Measurements from ENCODE around the gene CFAP46. TPM values are rescaled to one million over a fixed set of nuclear protein-coding genes. Genes with fewer than 3 reads are reported as not detected.

CFAP46 gene
- polyA plus RNA-seq, 6 donors from 2014 or later: 0.05 TPM; not detected in 5

GRCh38 chr10:132766291-132766690, 176.1 kb downstream of the CFAP46 start:
- Mint-ChIP-seq H3K4me3 (peak overlapping the region in 1 of 8 donors; percentile 66), H3K9me3 (peaks cover 0 to 3% (median 0%) of the 10 kb centered on the region in 7 donors), H3K4me1 (peaks cover 0 to 10% (median 5%) of the 10 kb centered on the region in 3 donors), H3K27ac (no peak overlapping the region), H3K36me3 (peaks cover 0 to 34% of the 10 kb centered on the region in 2 donors), H3K27me3 (no peaks in the 10 kb centered on the region)
- DNase-seq (no peak), ATAC-seq (ENCODE audit: low read depth in 2 of 2) (no peak)

- peak overlapping the region in 2 of 6 donors; percentile 11 to 21 for H3K27ac Mint-ChIP-seq
- no peaks in the 10 kb centered on the region for H3K27me3 Mint-ChIP-seq
- H3K4me3 Mint-ChIP-seq: no peak overlapping the region
- peaks cover 0 to 10% (median 5%) of the 10 kb centered on the region in 3 donors for H3K4me1 Mint-ChIP-seq
- peaks cover 0 to 34% of the 10 kb centered on the region in 2 donors for H3K36me3 Mint-ChIP-seq
- DNase-seq (no peak), ATAC-seq (ENCODE audit: low read depth in 2 of 2) (no peak)
- H3K9me3 Mint-ChIP-seq: peaks cover 0 to 3% (median 0%) of the 10 kb centered on the region in 7 donors
Observed at GRCh38 chr10:132765435-132765834, 176.9 kb downstream of the CFAP46 start.

- Mint-ChIP-seq H3K27me3 (no peaks in the 10 kb centered on the region), H3K27ac (no peak overlapping the region), H3K9me3 (peaks cover 0 to 3% (median 0%) of the 10 kb centered on the region in 7 donors), H3K4me3 (no peak overlapping the region), H3K36me3 (peaks cover 0 to 34% of the 10 kb centered on the region in 2 donors), H3K4me1 (peaks cover 0 to 10% (median 5%) of the 10 kb centered on the region in 3 donors)
- DNase-seq (no peak), ATAC-seq (ENCODE audit: low read depth in 2 of 2) (no peak)
Observed at GRCh38 chr10:132764108-132764507, 178.3 kb downstream of the CFAP46 start.

GRCh38 chr10:132763545-132763944, 178.8 kb downstream of the CFAP46 start:
- Mint-ChIP-seq H3K9me3 (peaks cover 0 to 3% (median 0%) of the 10 kb centered on the region in 7 donors), H3K4me3 (no peak overlapping the region), H3K36me3 (peaks cover 0 to 29% of the 10 kb centered on the region in 2 donors), H3K27me3 (no peaks in the 10 kb centered on the region), H3K27ac (no peak overlapping the region), H3K4me1 (peaks cover 0 to 10% (median 5%) of the 10 kb centered on the region in 3 donors)
- ATAC-seq (ENCODE audit: low read depth in 2 of 2) (no peak), DNase-seq (no peak)

- Mint-ChIP-seq H3K27ac (no peak overlapping the region), H3K27me3 (no peaks in the 10 kb centered on the region), H3K4me1 (peaks cover 0 to 10% (median 5%) of the 10 kb centered on the region in 3 donors), H3K36me3 (peaks cover 2 to 27% of the 10 kb centered on the region in 2 donors), H3K4me3 (no peak overlapping the region), H3K9me3 (peaks cover 0 to 4% (median 0%) of the 10 kb centered on the region in 7 donors)
- DNase-seq (no peak), ATAC-seq (ENCODE audit: low read depth in 2 of 2) (no peak)
Observed at GRCh38 chr10:132762267-132762666, 180.1 kb downstream of the CFAP46 start.

GRCh38 chr10:132761395-132762060, 180.8 kb downstream of the CFAP46 start:
- Mint-ChIP-seq H3K36me3 (peaks cover 4 to 25% of the 10 kb centered on the region in 2 donors), H3K27me3 (no peaks in the 10 kb centered on the region), H3K4me3 (no peak overlapping the region), H3K4me1 (peaks cover 0 to 8% (median 3%) of the 10 kb centered on the region in 3 donors), H3K9me3 (peaks cover 0 to 4% (median 0%) of the 10 kb centered on the region in 7 donors), H3K27ac (peak overlapping the region in 2 of 6 donors; percentile 74 to 76)
- DNase-seq (no peak), ATAC-seq (ENCODE audit: low read depth in 2 of 2) (no peak)

- peaks cover 0 to 8% (median 1%) of the 10 kb centered on the region in 7 donors for H3K9me3 Mint-ChIP-seq
- H3K4me1 Mint-ChIP-seq: peaks cover 0 to 5% (median 0%) of the 10 kb centered on the region in 3 donors
- no peak overlapping the region for H3K27ac Mint-ChIP-seq
- no peaks in the 10 kb centered on the region for H3K27me3 Mint-ChIP-seq
- H3K4me3 Mint-ChIP-seq: no peak overlapping the region
- H3K36me3 Mint-ChIP-seq: peaks cover 12 to 36% of the 10 kb centered on the region in 2 donors
- DNase-seq (no peak), ATAC-seq (ENCODE audit: low read depth in 2 of 2) (no peak)
Observed at GRCh38 chr10:132758865-132759264, 183.5 kb downstream of the CFAP46 start.

Other genes with a start within 250 kb of the CFAP46 start
- 1 to 10 TPM in 2 of 6 donors, not detected in 4; 1.6 TPM for gene NKX6-2, start 156.4 kb downstream of the CFAP46 start, polyA plus RNA-seq (ENCODE audit: low read depth in 6 of 6)
- not detected for gene ADGRA1, start 145.4 kb upstream of the CFAP46 start, polyA plus RNA-seq (ENCODE audit: low read depth in 6 of 6)
- gene KNDC1, start 217.6 kb upstream of the CFAP46 start, polyA plus RNA-seq (ENCODE audit: low read depth in 6 of 6): under 1 TPM in 3 of 6 donors, not detected in 3; 0.04 to 0.08 (median 0.08) TPM

All from naive B cell (primary cell).